Thyroid gland (tissue), 4 donors: ENCODE data around the gene MIA. TPM values are rescaled to one million over a fixed set of nuclear protein-coding genes. Genes with fewer than 3 reads are reported as not detected.

Experiments
- DNase-seq, 2 donors: peaks; one replicate each; pipeline ENCODE4 v3.0.0-alpha.2; 2019
- H3K27ac ChIP-seq, 3 donors: fragments of 200-600 bp; sonication (generic); 1 replicate in 2 of 3; 2 replicates in 1 of 3; pipeline ENCODE4 v1.5.1; 2016 to 2019; ENCODE audit warnings: mild to moderate bottlenecking in 1 of 3, moderate library complexity in 1 of 3
- H3K27me3 ChIP-seq: fragments of 200-600 bp; sonication (generic); one replicate; pipeline ENCODE4 v1.5.1; 2019
- H3K36me3 ChIP-seq, 2 donors: fragments of 200-600 bp; sonication (generic); one replicate each; pipeline ENCODE4 v1.5.1; 2016 to 2019
- H3K4me1 ChIP-seq, 2 donors: fragments of 200-600 bp; sonication (generic); one replicate each; pipeline ENCODE4 v1.5.1; 2017 to 2019
- H3K4me3 ChIP-seq, 3 donors: fragments of 200-600 bp; sonication (generic); replicated peaks in 1 of 3; 1 replicate in 2 of 3; 2 replicates in 1 of 3; pipeline ENCODE4 v1.5.1; 2016; ENCODE audit warnings: mild to moderate bottlenecking in 1 of 3
- H3K9me3 ChIP-seq: fragments of 200-600 bp; sonication (generic); one replicate; pipeline ENCODE4 v1.5.1; 2017
- POLR2A ChIP-seq, 2 donors: fragments of 450-650 bp; IDR thresholded peaks; one replicate each; pipeline ENCODE4 v1.6.1; 2017; ENCODE audit warnings: antibody characterized with exemption in 2 of 2, mild to moderate bottlenecking in 2 of 2, moderate library complexity in 1 of 2
- WGBS, 2 donors: methylation state at CpG; one replicate each; pipeline ENCODE4 v1.1.5; 2017; 5-methylcytosine and 5-hydroxymethylcytosine counted together
- intact Hi-C: fragments of 100-400 bp; cut with DNase I; formaldehyde crosslinking; loops from one replicate; pipeline ENCODE4 v1.15.1; 2023
- total RNA-seq, 4 donors: library from RNA; depleted of rRNA; stranded (reverse); fragments of >200 nt; gene quantifications; one replicate each; pipeline ENCODE4 v1.2.3, GENCODE V29; 2016
- TF ChIP-seq, protein P1 (sequence below), 6 experiments: fragments of 200-600 bp in 3 of 6; fragments of 450-650 bp in 3 of 6; sonication (generic) in 3 of 6; IDR thresholded peaks; one replicate each; pipeline ENCODE4 v1.5.1; 2016 to 2019; ENCODE audit warnings: antibody characterized with exemption in 6 of 6, mild to moderate bottlenecking in 2 of 6, inconsistent platforms in 1 of 6, moderate library complexity in 1 of 6

The MIA gene
- total RNA-seq, 4 donors from 2014 or later = not detected

DNA sequence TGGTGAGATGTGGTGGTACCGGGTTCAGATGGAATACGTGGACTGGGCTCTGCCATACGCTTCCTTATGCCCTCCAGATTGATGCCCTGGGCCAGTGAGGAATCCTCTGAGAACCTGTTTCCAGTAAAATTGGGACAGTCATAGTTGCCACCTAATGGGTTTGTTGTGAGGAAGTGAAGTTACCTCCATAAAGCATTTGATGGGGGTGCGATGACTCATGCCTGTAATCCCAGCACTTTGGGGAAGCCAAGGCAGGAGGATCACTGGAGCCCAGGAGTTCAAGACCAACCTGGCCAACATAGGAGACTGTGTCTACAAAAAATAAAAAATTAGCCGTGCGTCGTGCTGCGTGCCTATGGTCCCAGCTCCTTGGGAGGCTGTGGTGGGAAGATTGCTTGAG lies 19.5 kb upstream of the MIA start:
- TF ChIP-seq, protein P1, sequence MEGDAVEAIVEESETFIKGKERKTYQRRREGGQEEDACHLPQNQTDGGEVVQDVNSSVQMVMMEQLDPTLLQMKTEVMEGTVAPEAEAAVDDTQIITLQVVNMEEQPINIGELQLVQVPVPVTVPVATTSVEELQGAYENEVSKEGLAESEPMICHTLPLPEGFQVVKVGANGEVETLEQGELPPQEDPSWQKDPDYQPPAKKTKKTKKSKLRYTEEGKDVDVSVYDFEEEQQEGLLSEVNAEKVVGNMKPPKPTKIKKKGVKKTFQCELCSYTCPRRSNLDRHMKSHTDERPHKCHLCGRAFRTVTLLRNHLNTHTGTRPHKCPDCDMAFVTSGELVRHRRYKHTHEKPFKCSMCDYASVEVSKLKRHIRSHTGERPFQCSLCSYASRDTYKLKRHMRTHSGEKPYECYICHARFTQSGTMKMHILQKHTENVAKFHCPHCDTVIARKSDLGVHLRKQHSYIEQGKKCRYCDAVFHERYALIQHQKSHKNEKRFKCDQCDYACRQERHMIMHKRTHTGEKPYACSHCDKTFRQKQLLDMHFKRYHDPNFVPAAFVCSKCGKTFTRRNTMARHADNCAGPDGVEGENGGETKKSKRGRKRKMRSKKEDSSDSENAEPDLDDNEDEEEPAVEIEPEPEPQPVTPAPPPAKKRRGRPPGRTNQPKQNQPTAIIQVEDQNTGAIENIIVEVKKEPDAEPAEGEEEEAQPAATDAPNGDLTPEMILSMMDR (IDR thresholded peaks at IDR 0.05) = no peak
- TF ChIP-seq POLR2A (IDR thresholded peaks at IDR 0.05) = no peak
- Histone ChIP-seq H3K36me3 (peaks cover 32% of the 10 kb centered on the region in 2 donors), H3K27me3 (no peaks in the 10 kb centered on the region), H3K9me3 (no peaks in the 10 kb centered on the region), H3K4me1 (peaks cover 28 to 36% of the 10 kb centered on the region in 2 donors), H3K27ac (no peak overlapping the region), H3K4me3 (no peak overlapping the region)
- WGBS, 2 donors = 97 to 98% methylated on average over 5 to 8 of the region's 8 CpGs
- no peak for DNase-seq
- intact Hi-C loops = no loop called here

DNA sequence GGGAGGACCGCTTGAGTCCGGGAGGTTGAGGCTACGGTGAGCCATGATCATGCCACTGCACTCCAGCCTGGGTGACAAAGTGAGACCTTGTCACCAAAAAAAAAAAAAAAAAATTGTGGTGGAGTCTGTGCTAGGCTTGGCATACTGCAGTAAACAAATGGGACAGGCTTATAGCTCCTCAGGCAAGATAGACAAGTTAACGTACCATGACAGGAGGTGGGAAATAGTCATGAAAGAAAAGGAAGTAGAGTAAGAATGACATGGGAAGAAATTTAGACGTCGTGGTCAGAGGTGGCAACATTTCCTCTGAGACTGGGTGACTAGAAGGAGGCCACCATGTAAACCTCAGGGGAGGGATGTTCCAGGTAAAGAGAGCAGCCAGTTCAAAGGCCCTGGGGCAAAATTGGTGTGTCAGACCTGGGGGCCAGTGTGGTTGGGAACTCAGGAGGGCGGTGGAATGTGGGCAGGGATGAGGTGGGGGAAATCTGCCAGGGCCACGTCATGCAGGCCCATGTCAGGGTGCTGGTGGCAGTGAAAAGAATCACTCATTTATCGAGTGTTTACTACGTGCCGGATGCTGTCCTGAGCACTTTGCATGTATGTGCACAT lies 18.7 kb upstream of the MIA start:
- DNase-seq = no peak
- no peak for TF ChIP-seq POLR2A (IDR thresholded peaks at IDR 0.05)
- TF ChIP-seq, protein P1 (IDR thresholded peaks at IDR 0.05) = no peak
- H3K27me3 ChIP-seq = no peaks in the 10 kb centered on the region
- H3K4me1 ChIP-seq = peaks cover 25 to 36% of the 10 kb centered on the region in 2 donors
- H3K36me3 ChIP-seq = peaks cover 38 to 40% of the 10 kb centered on the region in 2 donors
- H3K4me3 ChIP-seq = no peak overlapping the region
- intact Hi-C loops = no loop called here
- 74 to 75% methylated on average over 10 to 11 of the region's 11 CpGs for WGBS, 2 donors
- H3K27ac ChIP-seq = no peak overlapping the region
- H3K9me3 ChIP-seq = no peaks in the 10 kb centered on the region

DNA sequence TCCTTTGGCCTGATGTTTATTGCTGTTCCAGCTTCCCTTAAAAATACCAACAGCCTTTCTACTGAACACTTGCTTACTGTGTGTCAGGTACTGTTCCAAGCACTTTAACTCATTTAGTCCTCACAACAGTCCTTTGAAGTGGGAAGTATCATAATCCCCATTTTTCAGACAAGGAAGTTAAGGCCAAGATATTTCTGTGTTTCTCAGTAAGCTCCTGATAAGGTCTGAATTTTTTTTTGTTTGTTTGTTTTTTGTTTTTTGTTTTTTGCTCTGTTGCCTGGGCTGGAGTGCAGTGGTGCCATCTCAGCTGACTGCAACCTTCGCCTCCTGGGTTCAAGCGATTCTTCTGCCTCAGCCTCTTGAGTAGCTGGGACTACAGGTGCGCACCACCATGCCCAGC lies 16.8 kb upstream of the MIA start:
- peaks cover 57 to 59% of the 10 kb centered on the region in 2 donors for H3K36me3 ChIP-seq
- WGBS, 2 donors = 96 to 97% methylated on average over 3 of the region's 3 CpGs
- DNase-seq = no peak
- TF ChIP-seq, protein P1 (IDR thresholded peaks at IDR 0.05) = no peak
- no peak for TF ChIP-seq POLR2A (IDR thresholded peaks at IDR 0.05)
- intact Hi-C loops = no loop called here
- no peaks in the 10 kb centered on the region for H3K27me3 ChIP-seq
- H3K4me1 ChIP-seq = peaks cover 12 to 21% of the 10 kb centered on the region in 2 donors
- no peak overlapping the region for H3K4me3 ChIP-seq
- H3K9me3 ChIP-seq = no peaks in the 10 kb centered on the region
- H3K27ac ChIP-seq = no peak overlapping the region

DNA sequence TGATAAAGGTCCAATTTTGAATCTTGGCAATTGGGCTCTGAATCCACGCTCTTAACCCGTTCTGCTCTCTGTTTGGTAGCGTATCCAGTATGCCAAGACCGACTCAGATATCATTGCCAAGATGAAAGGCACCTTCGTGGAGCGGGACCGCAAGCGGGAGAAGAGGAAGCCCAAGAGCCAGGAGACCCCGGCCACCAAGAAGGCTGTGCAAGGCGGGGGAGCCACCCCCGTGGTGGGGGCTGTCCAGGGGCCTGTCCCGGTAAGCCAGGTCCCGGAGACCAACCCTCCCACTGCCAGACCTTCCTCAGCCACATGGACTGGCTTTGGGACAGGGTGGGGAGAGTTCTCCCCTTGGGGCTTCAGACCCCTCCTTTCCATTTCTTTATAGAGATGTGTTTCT lies 16.0 kb upstream of the MIA start:
- H3K9me3 ChIP-seq = no peaks in the 10 kb centered on the region
- no peak for DNase-seq
- H3K27ac ChIP-seq = no peak overlapping the region
- 95 to 96% methylated on average over 13 of the region's 13 CpGs for WGBS, 2 donors
- TF ChIP-seq, protein P1 (IDR thresholded peaks at IDR 0.05) = no peak
- TF ChIP-seq POLR2A (IDR thresholded peaks at IDR 0.05) = no peak
- H3K4me1 ChIP-seq = peaks cover 5 to 13% of the 10 kb centered on the region in 2 donors
- H3K27me3 ChIP-seq = no peaks in the 10 kb centered on the region
- H3K36me3 ChIP-seq = peaks cover 65 to 68% of the 10 kb centered on the region in 2 donors
- intact Hi-C loops = no loop called here
- no peak overlapping the region for H3K4me3 ChIP-seq

DNA sequence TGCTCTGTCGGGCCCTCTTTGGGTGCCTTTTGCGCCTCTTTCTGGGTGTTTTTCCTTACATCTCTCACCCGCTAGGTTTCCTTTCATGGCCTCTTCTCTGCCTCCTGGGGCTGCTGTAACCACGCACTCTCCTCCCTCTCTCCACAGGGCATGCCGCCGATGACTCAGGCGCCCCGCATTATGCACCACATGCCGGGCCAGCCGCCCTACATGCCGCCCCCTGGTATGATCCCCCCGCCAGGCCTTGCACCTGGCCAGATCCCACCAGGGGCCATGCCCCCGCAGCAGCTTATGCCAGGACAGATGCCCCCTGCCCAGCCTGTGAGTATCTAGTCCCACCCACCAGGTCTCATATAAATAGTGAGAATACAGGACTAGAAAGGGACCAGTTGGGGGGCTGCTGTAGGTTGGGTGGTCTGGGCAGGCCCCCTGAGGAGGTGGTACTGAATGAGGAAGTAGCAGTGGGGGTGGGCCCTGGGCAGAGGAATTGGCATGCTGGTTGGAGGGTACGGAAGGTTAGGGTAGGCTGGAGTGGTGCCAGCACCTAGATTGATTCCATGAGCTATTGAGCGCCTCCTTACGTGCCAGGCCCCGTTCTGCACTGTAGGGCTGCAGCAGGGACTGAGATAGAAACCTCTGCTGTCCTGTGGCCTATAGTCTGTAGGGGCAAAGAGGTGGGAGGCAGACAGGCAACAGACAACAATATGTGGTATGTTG lies 12.4 kb upstream of the MIA start:
- no peak for TF ChIP-seq POLR2A (IDR thresholded peaks at IDR 0.05)
- TF ChIP-seq, protein P1 (IDR thresholded peaks at IDR 0.05) = no peak
- Histone ChIP-seq H3K36me3 (peaks cover 83 to 87% of the 10 kb centered on the region in 2 donors), H3K4me3 (no peak overlapping the region), H3K27ac (no peak overlapping the region), H3K9me3 (no peaks in the 10 kb centered on the region), H3K27me3 (no peaks in the 10 kb centered on the region), H3K4me1 (no peaks in the 10 kb centered on the region)
- 90 to 93% methylated on average over 17 of the region's 17 CpGs for WGBS, 2 donors
- DNase-seq = no peak
- intact Hi-C loops = no loop called here
